GM19372 (cell line): ENCODE results near the gene TEK.
"Not testable (repeated sequence)": the region's sequence is repeated elsewhere in the genome, so short reads cannot be mapped to it uniquely, and the experiment has no call there.

Experiments
- ATAC-seq: cut with Tn5 transposase; IDR thresholded peaks from one replicate; pipeline ENCODE4 v1.9.1; 2021; ENCODE audit warnings: mild to moderate bottlenecking, low read depth, moderate library complexity; ENCODE audit not compliant: unreplicated experiment

TEK gene

GRCh38 chr9:27108981-27109541 is at the start of gene TEK:
Gene TEK, plus strand, starts transcription at chr9:27109225. Its CDS starts 366 bp downstream, at chr9:27109591.
- no peak for ATAC-seq

DNA sequence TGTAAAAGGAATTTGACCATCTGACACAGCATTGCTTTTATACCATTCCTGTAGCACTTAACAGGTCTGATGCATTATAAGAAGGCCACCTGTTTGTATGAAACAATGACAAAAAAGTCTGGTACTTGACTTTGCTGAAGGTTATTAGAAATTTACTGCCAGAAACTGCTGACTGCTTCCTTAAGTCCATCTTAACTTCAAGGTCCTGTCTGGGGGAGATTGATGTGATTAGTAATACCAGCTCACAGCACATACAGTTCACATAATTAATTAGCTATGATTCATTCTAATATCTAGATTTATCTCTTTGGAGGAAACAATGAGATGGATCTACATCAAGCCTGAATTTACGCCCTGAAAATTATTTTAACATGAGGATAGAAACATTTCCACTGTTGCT is 49.6 kb upstream of the TEK start:
- no peak for ATAC-seq

DNA sequence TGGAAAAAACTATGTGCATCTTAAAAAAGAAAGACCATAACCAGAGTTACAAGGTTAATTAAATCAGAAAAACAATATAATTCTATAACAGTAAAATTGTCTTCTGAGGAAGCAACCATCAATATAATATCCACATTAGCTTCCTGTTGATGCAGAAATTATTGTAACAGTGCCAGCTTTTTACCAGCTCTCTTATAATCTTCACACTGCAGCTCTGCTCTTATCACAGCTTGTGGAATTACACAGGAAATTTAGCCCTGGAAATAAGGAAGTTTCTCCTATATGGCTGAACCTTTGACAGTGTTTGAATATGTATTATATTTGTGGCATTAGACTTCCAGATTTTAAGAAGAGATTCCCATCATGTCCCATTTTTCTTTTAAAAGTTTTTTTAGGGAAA is 49.1 kb upstream of the TEK start:
- ATAC-seq, result no peak

GRCh38 chr9:27065288-27065687 is 43.7 kb upstream of the TEK start:
- ATAC-seq, result no peak

GRCh38 chr9:27073841-27074728 is 34.9 kb upstream of the TEK start:
- ATAC-seq, result no peak

- no peak for ATAC-seq
These were observed 30.3 kb upstream of the TEK start for GRCh38 chr9:27078685-27079084.

GRCh38 chr9:27085456-27085855 is 23.6 kb upstream of the TEK start:
- ATAC-seq, result no peak

GRCh38 chr9:27086818-27087680 is 22.0 kb upstream of the TEK start:
- ATAC-seq, result no peak

DNA sequence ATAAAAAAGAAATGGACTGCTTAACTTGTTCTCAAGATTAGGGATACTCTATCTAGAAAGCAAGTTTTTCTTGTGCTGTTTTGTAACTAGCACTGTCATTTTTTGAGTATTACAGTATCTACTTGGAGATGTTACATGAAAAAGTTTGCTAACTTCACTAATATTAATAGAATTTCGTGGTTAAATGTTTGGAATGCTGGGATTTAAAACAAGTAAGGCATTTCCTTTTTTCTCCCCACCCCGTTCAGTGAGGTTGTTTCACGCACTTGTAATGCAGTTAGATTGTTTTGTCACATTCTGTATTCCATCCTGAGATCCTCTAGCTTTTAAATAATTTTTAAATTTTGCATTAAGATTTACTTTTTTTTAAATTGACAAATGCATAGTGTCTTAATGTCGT is 20.0 kb upstream of the TEK start:
- no peak for ATAC-seq

GRCh38 chr9:27089706-27090105 is 19.3 kb upstream of the TEK start:
- no peak for ATAC-seq

DNA sequence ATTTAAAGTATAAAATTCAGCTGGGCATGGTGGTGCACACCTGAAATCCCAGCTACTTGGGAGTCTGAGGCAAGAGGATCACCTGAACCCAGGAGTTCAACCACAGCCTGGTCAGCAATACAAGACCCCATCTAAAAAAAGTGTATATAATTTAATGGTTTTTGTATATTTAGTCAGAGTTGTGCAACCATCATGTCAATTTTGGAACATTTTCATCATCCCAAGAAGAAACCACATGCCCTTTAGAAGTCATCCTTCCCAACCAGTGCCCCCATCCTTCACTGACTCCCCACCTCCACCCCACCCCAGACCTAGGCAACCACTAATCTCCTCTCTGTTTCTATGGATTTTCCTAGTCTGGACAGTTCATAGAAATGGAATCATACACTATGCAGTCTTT is 18.8 kb upstream of the TEK start:
- no peak for ATAC-seq

- no peak for ATAC-seq
These were observed 18.3 kb upstream of the TEK start for GRCh38 chr9:27090711-27091110.

DNA sequence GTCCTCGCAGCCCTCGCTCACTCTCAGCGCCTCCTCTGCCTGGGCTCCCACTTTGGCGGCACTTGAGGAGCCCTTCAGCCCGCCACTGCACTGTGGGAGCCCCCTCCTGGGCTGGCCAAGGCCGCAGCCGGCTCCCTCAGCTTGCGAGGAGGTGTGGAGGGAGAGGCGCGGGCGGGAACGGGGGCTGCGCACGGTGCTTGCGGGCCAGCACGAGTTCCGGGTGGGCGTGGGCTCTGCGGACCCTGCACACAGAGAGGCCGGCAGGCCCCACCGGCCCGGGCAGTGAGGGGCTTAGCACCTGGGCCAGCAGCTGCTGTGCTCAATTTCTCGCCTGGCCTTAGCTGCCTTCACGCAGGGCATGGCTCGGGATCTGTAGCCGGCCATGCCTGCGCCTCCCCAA is 16.5 kb upstream of the TEK start:
- ATAC-seq, result not testable (repeated sequence)

DNA sequence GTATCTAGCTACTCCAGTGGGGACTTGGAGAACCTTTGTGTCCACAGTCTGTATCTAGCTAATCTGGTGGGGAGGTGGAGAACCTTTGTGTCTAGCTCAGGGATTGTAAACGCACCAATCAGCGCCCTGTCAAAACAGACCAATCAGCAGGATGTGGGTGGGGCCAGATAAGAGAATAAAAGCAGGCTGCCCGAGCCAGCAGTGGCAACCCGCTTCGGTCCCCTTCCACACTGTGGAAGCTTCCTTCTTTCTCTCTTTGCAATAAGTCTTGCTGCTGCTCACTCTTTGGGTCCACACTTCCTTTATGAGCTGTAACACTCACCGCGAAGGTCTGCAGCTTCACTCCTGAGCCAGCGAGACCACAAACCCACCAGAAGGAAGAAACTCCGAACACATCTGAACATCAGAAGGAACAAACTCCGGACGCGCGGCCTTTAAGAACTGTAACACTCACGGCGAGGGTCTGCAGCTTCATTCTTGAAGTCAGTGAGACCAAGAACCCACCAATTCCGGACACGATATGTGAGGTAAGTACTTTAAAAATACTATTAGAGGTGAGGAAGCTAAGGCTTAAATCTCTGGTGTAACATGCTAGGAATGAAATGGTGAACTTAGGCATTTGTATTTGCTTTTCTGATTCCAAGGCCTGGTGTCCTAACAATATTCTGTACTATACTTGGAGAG is 15.5 kb upstream of the TEK start:
- not testable (repeated sequence) for ATAC-seq

DNA sequence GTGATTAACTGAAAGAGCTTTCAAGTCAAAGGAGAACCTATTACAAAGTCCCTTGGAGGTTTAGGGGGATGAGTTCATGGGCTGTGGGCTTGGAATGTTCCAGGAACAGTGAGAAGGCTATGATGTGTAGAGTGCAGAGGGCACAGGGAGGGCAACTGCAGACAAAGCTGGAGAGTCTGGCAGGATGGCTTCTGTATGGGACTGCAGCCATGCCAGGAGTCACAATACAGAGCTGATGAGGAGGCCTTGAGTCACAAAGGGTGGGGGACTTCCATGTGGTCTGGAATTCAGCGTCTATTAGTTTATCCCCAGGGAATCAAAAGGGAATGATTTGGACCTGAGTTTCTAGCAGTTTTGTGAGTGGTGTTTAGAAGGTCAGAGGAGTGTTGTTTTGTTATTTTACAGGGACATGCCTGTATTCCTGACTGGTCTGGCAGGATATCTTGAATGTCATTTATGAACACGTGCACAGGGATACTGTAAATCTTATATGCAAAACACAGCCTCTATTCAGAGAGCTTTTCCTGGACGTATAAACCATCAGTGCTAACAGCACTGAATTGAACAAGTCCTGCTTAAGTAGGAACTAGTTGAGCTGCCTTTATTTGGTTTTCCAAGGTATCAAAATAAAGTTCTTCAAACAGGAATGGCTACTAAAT is 14.3 kb upstream of the TEK start:
- ATAC-seq, result no peak

DNA sequence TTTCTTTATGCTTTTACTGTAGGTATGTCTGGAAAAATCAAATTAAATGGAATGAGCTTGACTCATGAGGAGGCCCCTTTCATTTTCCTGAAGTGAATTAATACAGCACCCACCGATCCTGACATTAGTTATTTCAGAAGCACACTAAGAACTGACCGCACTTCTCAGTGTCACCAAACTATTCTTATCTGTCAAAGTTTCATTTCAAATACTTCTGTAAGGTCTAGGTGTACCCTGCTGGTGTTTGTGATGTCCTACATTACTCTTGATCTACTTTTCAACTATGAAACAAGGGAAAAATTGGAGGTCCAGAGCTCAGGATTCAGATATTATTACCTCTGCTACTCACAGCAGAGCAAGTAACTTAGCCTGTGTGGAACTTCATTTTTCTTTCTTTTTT is 1.8 kb upstream of the TEK start:
- ATAC-seq, result no peak

DNA sequence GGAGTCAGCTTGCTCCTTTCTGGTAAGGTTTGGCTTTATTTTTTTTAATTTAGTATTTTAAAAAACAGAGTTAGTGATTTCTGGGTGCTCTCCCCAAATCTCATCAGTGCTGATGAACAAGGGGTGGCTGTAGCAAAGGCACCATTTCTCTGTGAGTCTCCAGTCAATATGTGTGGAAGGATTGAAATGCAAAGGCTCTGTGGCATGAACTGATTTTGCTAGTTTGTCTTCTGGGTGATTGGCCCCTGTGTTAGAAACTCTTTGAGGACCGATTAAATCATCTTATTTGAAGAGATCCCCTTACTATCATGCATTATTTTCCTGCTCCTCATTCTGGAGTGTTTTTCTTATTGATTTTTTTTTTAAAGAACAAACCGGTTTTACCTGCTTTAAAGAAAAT is 596 bp downstream of the TEK start:
- ATAC-seq, result no peak

DNA sequence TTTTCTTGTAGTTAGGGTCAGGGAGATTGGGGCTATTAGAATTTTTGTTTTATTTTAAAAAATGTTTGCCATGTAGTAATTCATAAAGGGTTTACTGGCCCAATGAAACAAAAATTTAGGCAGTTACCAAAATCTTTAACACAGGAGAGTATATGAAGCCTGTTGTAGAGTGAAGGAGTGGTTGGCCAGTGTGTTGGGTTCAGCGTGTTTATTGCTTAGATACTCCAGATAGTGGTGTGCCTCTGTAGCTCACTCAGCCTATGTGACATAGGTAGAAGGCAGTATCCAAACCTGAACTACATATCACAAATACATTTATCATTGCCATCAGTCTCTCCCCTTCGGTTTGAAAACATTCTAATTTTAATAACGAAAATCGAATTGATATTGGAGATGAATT is 1.2 kb downstream of the TEK start:
- no peak for ATAC-seq

- no peak for ATAC-seq
These were observed 3.2 kb downstream of the TEK start for GRCh38 chr9:27112235-27112634.

- ATAC-seq, result no peak
These were observed 8.6 kb downstream of the TEK start for GRCh38 chr9:27117489-27118135.
